ENCODE results near the gene PTGR3.
"Not testable (repeated sequence)": the region's sequence is repeated elsewhere in the genome, so short reads cannot be mapped to it uniquely, and the experiment has no call there.

The PTGR3 gene

DNA sequence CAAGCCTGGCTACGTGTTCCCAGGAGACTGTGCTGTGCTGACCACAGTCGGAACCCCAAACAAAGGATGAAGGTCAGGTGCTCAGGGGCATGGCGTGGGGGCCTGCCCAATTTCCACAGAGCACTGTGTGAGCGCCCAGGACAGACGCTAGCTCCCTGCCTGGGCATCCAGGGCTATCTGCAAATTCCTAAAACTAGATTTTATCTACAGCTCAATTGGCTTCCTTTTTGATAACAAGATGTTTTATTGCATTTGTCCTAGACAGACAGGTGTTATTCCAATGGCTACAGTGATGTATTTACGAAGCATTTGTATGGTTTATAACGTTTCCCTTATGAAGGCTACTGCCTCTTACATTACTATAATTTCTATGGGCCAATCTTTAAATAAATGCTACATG lies 16.0 kb downstream of the PTGR3 start:
- DNase-seq (ENCODE audit: extremely low spot score) = no peak
- TF ChIP-seq, protein P1, sequence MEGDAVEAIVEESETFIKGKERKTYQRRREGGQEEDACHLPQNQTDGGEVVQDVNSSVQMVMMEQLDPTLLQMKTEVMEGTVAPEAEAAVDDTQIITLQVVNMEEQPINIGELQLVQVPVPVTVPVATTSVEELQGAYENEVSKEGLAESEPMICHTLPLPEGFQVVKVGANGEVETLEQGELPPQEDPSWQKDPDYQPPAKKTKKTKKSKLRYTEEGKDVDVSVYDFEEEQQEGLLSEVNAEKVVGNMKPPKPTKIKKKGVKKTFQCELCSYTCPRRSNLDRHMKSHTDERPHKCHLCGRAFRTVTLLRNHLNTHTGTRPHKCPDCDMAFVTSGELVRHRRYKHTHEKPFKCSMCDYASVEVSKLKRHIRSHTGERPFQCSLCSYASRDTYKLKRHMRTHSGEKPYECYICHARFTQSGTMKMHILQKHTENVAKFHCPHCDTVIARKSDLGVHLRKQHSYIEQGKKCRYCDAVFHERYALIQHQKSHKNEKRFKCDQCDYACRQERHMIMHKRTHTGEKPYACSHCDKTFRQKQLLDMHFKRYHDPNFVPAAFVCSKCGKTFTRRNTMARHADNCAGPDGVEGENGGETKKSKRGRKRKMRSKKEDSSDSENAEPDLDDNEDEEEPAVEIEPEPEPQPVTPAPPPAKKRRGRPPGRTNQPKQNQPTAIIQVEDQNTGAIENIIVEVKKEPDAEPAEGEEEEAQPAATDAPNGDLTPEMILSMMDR (IDR thresholded peaks at IDR 0.05; ENCODE audit: control extremely low read depth, extremely low read depth, low read depth, missing control alignments) = no peak
- POLR2A ChIA-PET = no interaction called here
- CTCF ChIA-PET = no interaction called here

DNA sequence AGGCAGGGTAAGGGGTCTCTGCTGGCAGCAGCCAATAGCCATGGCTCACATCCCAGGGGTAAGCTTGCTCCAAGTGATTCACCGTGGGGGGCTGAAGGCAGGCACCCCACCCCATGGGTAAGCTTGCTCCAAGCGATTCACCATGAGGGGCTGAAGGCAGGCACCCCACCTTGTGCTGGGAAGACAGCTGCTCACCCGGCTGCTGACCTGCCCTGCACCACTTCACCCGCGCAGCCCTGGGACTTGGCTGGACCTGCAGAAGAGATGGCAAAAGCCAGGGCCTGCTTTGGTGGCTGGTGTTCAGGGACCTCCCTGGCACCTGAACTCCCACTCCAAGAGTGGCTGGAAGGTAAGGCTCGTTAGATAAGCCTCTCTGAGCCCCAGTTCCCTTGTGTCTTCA lies 19.2 kb downstream of the PTGR3 start:
- POLR2A ChIA-PET = no interaction called here
- CTCF ChIA-PET = interaction anchor here (1.6 kb wide), 1 partner anchor 21 kb away, joined by 5 read pairs; no protein-coding TSS in a partner anchor
- TF ChIP-seq, protein P1 (IDR thresholded peaks at IDR 0.05; ENCODE audit: control extremely low read depth, extremely low read depth, low read depth, missing control alignments) = no peak
- DNase-seq (ENCODE audit: extremely low spot score) = no peak

DNA sequence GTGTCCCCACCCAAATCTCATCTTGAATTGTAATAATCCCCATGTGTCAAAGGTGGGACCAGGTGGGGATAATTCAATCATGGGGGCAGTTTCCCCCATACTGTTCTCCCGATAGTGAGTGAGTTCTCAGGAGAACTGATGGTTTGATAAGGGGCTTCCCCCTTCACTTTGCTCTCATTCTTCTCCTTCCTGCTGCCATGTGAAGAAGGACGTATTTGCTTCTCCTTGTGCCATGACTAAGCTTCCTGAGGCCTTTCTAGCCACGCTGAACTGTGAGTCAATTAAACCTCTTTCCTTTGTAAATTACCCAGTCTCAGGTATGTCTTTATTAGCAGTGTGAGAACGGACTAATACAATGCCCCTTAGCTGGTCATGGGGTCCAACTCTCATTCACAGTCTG lies 21.2 kb downstream of the PTGR3 start:
- POLR2A ChIA-PET; DNase-seq (ENCODE audit: extremely low spot score); CTCF ChIA-PET: not testable (repeated sequence)

DNA sequence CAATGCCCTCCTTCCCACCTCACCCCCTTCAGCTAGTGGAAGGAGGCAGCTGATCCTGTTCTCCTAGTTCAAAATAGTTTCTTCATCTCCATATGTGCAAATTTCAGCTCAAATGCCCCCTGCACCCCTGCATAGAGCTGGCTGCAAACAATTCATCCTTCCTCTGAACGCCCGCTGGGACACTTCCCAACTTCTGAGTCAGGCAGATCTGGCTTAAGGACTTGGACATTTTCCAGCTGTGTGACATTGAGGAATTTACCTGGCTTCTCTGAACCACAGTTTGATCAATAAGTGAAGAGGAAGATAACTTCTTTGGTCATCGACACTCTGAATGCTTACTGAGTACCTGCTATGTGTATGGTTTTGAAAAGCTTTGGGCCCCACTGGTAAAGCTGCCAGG lies 23.5 kb downstream of the PTGR3 start:
- ChIA-PET POLR2A (no interaction called here), CTCF (interaction anchor here (2.0 kb wide), 1 partner anchor 13 kb away, joined by 5 read pairs; no protein-coding TSS in a partner anchor)
- TF ChIP-seq, protein P1 (IDR thresholded peaks at IDR 0.05; ENCODE audit: control extremely low read depth, extremely low read depth, low read depth, missing control alignments) = no peak
- no peak for DNase-seq (ENCODE audit: extremely low spot score)

DNA sequence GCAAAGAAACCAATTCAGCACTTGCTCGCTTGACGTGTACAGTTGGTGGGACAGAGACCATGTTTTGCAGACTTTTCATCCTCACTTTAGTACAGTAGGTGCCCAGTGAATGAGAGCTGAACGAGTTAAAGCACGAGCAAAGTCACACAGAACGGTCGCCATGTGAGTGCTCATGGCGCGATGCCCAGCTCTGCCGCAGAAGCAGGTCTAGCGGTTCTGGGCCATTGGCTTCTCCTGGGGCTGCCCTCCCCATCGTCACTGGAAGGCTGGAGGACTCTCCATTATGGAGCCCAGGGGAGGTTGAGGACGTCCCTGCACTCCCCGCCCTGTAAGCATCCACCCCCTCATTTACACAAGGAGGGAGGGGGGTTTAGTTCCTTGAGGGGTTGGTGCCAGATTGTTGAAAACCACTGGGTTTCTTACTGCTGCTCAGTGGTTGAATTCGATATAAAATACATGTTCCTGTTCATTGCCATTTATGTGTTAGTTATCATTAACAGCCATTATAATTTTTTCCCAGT lies 24.9 kb downstream of the PTGR3 start:
- TF ChIP-seq, protein P1 (IDR thresholded peaks at IDR 0.05; ENCODE audit: control extremely low read depth, extremely low read depth, low read depth, missing control alignments) = no peak
- POLR2A ChIA-PET = no interaction called here
- CTCF ChIA-PET = interaction anchor here (2.0 kb wide), 1 partner anchor 11 kb away, joined by 8 read pairs; no protein-coding TSS in a partner anchor
- no peak for DNase-seq (ENCODE audit: extremely low spot score)

DNA sequence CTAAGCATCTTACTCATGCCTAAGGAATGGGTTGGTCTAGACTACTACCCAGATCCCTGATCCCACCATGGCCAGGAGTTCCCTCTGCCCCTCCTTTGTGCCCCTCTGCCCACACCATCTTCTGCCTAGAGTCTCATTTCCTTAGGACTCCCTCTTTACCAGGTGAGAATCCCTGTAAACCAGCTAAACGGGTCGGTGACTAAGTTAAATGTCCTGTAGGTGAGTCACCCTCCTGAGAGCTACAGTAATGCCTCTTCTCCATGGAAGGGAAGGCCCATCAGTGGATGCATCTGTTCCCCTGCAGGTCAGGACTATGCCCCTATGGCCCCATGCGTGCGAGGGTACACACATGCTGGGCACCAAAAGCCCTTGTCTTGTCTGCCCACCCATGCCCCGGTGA lies 25.4 kb downstream of the PTGR3 start:
- TF ChIP-seq, protein P1 (IDR thresholded peaks at IDR 0.05; ENCODE audit: control extremely low read depth, extremely low read depth, low read depth, missing control alignments) = no peak
- POLR2A ChIA-PET = no interaction called here
- DNase-seq (ENCODE audit: extremely low spot score) = no peak
- CTCF ChIA-PET = interaction anchor here (2.0 kb wide), 1 partner anchor 10 kb away, joined by 8 read pairs; no protein-coding TSS in a partner anchor

DNA sequence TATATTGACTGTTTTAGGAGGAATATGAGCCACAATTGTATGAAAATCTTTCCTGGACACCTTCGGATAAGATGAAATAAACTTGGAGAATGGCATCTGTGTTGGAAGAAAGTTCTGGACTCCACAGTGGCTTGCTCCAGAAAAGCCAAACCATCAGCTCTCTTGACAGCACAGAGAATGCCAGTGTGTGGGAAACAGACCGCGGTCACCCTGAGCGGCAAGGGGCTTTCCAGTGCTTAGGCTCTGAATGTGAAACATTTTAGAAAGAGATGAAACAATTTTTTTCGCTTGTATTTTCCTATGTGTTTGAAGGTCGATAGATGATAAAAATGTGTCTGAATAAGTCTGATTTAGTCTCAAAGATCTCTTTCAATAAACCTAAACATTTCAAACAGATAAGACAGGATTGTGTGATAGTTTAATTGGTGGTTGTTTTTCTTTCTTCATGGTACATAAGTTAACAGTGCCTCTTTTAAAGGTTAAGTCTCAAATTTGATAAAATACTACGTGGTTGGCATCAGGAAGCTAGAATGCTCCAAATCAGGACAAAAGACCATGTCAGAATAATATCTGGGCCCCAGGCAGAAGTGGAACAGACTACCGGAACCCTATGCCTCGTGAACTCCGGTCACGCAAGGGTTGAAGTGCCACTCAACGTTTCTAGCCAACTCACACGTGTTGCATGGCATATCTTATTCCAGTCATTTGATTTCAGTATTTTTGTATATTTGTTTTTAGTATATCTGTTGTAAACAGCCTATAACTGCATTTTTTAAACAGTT lies 28.9 kb downstream of the PTGR3 start:
- ChIA-PET CTCF (no interaction called here), POLR2A (no interaction called here)
- TF ChIP-seq, protein P1 (IDR thresholded peaks at IDR 0.05; ENCODE audit: control extremely low read depth, extremely low read depth, low read depth, missing control alignments) = no peak
- no peak for DNase-seq (ENCODE audit: extremely low spot score)

All from GM10248 (cell line).